Stimulated activated CD4-positive, alpha-beta T cell treated with anti-CD3 and anti-CD28 coated beads, TNF-alpha, amount 100 ng/mL, for 1 hour (primary cell): ENCODE results near the gene SAT2.
"Not testable (repeated sequence)": the region's sequence is repeated elsewhere in the genome, so short reads cannot be mapped to it uniquely, and the experiment has no call there.

ENCODE experiments used
- DNase-seq, 3 donors: peaks; one replicate each; pipeline ENCODE4 v3.0.0-alpha.2; 2020; ENCODE audit warnings: low read depth in 3 of 3, low spot score in 1 of 3

The SAT2 gene

DNA sequence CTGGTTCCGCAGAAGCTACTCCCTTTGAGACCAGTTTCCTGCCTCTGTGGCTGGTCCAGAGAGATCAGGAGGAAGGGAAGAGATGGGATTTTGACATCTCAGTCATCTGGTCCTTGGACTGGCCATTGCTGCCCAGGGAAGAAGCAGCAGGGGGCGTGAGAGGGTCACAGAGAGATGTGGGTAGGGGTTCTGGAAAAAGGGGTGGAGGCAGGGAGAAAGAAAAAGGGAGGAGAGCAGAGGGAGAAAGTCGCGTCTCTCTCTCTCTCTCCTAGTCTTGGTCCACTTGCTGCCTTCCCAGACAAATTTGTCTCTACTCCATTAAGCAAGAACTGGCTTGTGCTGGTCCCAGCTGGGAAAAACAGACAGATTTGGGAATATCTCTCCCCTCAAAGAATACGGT is 6.8 kb upstream of the SAT2 start:
- DNase-seq = no peak

GRCh38 chr17:7633093-7633492 is 5.5 kb upstream of the SAT2 start:
- no peak for DNase-seq

DNA sequence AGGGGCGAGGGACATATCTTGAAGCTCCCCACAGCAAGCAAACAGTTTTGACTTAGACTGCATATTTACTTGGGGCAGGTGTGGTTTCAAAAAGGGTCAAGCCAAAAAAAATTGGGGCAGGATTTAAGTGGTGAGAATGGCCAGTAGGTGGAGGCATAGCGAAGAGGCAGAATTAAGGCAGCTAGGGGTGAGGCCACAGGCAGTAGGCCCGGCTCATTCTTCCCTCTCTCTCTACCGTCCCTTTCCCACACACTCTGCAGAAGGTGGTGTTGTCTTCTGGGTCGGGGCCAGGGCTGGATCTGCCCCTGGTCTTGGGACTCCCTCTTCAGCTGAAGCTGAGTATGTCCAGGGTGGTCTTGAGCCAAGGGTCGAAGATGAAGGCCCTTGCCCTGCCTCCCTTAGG is 4.9 kb upstream of the SAT2 start:
- DNase-seq = no peak

DNA sequence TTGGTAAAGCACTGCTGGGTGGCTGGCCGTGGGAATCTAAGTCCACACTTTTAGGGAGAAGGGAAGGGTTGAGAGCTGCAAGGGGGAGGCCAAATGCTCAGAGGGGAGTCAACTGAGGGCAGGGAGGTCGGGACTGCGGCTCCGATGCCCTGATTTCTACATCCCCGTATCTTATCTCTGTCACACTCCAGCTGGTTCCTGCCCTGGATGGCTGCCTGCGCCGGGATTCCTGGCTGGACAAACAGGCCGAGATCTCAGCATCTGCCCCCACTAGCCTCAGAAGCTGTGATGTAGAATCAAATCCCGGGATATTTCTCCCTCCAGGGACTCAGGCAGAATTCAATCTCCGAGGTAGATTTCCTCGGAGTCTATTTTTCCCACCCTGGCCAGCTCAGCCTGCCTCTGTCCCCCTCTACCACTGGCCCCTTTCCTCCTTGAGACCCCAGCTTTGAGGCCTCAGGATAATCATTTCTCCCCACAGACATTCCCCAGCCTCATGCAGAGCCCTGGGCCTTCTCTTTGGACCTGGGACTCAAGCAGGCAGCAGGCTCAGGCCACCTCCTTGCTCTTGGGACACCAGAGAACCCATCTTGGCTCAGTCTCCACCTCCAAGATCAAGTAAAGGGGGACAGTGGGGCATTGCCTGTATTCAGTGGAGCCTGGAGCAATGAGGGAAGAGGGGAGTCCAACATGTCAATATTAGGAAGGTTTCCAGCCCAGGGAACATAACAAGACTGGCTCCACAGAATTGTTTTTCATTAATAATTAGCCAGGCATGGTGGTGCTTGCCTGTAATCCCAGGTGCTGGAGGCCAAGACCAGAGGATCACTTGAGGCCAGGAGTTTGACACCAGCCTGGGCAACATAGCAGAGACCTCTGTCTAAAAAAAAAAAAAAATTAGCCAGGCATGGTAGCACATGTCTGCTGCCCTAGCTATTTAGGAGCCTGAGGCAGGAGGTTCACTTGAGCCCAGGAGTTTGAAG is 4.1 kb upstream of the SAT2 start:
- no peak for DNase-seq

- DNase-seq = no peak
Measured at GRCh38 chr17:7629939-7630571, 2.4 kb upstream of the SAT2 start, which contains the start of gene SHBG. Gene SHBG (plus strand): TSS chr17:7630135. CDS start chr17:7630173, 38 bp downstream.

GRCh38 chr17:7626956-7627249 is 718 bp downstream of the SAT2 start:
- DNase-seq = no peak

GRCh38 chr17:7626307-7626706 is 1.3 kb downstream of the SAT2 start:
- DNase-seq = no peak

DNA sequence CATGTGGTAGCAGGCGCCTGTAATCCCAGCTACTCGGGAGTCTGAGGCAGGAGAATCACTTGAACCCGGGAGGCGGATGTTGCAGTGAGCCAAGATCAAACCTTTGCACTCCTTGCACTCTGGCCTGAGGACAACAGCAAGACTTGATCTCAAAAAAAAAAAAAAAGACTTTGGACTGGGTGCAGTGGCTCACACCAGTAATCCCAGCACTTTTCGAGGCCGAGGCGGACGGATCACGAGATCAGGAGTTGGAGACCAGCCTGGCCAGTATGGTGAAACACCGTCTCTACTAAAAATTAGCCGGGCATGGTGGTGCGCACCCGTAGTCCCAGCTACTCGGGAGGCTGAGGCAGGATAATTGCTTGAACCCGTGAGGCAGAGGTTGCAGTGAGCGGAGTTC is 1.9 kb downstream of the SAT2 start:
- not testable (repeated sequence) for DNase-seq

GRCh38 chr17:7623661-7624060 is 4.0 kb downstream of the SAT2 start:
- DNase-seq = no peak

GRCh38 chr17:7620835-7621234 is 6.8 kb downstream of the SAT2 start:
- DNase-seq = no peak

DNA sequence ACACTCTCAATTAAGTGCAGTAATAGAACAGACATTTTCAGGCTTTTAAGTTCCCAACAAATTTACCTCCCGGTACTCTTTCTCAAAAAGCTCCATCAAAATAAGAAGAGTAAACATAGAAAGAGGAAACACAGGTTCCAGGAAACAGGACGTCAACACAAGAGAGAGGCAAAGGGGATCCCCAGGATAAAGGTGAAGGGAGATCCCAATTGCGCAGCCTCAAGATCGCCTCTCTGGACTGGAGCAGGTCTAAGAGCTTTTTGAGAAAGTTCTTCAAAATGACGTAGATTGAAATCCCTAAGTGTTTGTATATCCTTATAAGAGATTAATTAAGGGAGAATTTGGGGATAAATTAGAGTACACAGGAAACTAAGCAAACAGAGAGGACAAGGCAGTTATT is 9.0 kb downstream of the SAT2 start:
- DNase-seq = no peak

DNA sequence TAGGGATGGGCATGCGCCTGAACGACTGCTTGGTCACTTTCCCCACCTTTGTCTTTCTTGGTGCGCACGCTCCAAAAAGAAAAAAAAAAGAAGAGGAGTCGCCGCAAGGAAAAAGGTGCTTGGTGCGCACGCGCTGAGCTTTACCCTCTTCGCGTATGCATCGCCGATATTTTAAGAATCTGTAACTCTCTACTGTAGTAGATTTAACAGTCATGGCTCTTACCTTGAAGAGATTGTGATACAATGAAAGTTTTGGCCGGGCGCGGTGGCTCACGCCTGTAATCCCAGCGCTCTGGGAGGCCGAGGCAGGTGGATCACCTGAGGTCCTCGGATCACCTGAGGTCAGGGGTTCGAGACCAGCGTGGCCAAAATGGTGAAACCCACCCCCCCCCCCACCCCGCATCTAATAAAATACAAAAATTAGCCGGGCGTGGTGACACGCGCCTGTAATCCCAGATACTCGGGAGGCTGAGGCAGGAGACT is 12.3 kb downstream of the SAT2 start:
- DNase-seq = no peak

DNA sequence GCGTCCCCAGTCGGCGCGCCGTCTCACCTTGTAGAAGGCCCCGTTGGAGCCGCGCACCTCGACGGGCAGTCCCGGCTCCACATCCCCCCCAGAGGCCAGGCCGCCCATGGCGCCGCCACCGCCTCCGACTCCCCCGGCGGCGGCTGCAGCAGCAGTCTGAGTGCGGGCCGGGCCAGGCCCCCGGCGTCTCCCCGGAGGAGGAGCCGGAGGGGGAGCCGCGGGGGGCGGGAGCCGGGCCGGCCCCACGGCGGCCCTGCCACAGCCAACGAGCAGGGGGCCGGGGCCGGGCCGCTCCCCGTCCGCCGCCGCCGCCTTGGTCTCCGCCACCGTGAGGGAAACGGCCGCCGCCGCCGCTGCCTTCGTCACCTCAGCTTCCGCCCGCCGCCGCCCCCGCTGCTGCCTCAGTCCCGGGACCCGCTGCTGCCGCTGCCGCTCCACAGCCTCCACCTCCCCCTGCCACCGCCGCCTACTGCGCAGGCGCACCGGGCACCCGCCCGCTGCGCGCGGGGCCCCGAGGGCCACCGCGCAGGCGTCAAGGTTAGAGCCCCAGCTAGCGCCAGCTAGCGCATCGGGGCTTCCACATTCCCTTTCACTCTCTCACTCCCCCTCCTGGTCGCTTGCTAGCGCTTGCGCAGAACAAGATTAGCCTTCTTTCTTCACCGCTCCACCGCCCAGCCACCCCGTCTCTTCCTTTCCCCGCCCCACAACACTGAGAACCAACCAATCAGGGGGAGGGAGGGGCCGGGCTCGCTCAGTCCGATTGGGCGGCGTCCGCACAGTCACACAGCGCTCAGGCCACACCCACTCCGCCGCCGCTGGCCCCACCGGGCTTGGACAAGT is 13.0 kb downstream of the SAT2 start, which contains the start of gene FXR2:
FXR2 (minus strand) TSS at position 473 of the 840 bp plus-strand sequence; CDS start at position 108, 365 bp downstream.
- peak; percentile 94 to 98 (median 97) for DNase-seq

GRCh38 chr17:7613769-7614424 is 13.7 kb downstream of the SAT2 start:
- DNase-seq = no peak

- no peak for DNase-seq
Measured at GRCh38 chr17:7612294-7612640, 15.4 kb downstream of the SAT2 start.

- DNase-seq = no peak
Measured at GRCh38 chr17:7611635-7612293, 15.9 kb downstream of the SAT2 start.

DNA sequence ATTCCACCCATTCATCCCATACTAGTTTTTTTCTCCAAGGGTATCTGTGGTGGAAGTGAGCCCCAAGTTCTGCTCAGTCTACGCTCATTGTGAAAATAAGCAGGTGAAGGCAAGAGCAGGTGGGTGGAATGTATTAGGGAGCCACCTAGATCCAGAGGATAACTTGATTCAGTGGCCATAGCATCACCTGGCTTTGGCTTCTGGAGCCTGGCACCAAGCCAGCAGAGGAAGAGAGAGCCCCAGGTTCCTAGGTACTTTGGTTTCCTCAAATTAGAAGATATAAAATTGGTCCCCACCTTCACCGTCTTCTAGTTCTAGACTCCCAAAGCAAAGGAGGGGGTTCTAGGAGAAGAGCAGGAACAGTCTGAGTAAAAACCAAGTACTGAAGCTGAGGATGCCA is 17.0 kb downstream of the SAT2 start:
- DNase-seq = no peak

DNA sequence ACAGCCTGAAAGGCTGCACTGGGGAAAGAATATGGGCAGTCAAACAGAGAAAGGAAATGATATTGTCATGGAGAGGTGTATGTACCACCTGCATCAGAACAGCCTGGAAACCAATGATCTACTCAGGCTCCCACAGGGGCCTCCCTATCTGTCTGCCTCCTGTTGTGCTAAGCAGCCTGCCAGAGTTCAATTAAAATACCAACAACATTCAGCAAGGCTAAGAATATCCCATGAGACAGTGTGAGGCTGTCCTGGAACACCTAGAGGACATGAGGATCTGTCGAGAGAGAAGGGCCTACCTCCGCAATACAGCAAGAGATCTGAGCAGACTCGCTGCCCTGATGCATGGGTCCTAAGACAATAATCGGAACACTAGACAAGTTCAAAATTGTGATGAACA is 21.3 kb downstream of the SAT2 start:
- no peak for DNase-seq

GRCh38 chr17:7597561-7597960 is 30.1 kb downstream of the SAT2 start:
- DNase-seq = not testable (repeated sequence)

DNA sequence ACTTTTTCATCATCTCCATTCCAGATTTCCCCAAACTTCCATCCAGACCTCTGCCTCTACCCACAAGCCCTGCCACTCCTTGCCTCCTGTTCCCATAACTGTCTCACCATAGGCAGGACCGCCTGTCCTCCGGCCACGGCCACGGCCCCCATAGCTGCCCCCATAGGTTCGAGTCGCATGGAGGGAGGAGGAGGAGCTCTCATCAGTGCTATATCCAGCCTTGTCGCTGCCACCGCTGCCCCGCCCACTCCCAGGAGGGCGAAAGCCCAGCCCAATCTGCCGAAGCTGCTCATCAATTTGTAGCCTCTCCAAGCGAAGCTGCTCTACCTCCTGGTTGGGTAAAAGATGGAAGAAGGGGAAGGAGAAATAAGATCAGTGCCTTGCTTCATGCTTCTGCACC is 34.3 kb downstream of the SAT2 start:
- no peak for DNase-seq
